GM12865 (cell line): ENCODE data around the gene SUPT20HL1.

Source experiments
- DNase-seq: peaks from one replicate; pipeline ENCODE4 v3.0.0; 2010; ENCODE audit warnings: low read depth
- H3K4me3 ChIP-seq: 2 replicates; pipeline ENCODE4 v1.5.1; 2011; ENCODE audit warnings: mild to moderate bottlenecking, low read depth, low read length, control low read depth
- TF ChIP-seq, protein P1 (sequence below): IDR thresholded peaks from 2 replicates; pipeline ENCODE4 v1.5.1; 2011; ENCODE audit warnings: low read length, control low read depth, low read depth, inconsistent platforms; ENCODE audit not compliant: insufficient read depth; ENCODE audit errors: missing control alignments

SUPT20HL1 gene

GRCh38 chrX:24391389-24391788 is 30.9 kb downstream of the SUPT20HL1 start:
- no peak overlapping the region for H3K4me3 ChIP-seq
- TF ChIP-seq, protein P1, sequence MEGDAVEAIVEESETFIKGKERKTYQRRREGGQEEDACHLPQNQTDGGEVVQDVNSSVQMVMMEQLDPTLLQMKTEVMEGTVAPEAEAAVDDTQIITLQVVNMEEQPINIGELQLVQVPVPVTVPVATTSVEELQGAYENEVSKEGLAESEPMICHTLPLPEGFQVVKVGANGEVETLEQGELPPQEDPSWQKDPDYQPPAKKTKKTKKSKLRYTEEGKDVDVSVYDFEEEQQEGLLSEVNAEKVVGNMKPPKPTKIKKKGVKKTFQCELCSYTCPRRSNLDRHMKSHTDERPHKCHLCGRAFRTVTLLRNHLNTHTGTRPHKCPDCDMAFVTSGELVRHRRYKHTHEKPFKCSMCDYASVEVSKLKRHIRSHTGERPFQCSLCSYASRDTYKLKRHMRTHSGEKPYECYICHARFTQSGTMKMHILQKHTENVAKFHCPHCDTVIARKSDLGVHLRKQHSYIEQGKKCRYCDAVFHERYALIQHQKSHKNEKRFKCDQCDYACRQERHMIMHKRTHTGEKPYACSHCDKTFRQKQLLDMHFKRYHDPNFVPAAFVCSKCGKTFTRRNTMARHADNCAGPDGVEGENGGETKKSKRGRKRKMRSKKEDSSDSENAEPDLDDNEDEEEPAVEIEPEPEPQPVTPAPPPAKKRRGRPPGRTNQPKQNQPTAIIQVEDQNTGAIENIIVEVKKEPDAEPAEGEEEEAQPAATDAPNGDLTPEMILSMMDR: no peak
- no peak for DNase-seq

- TF ChIP-seq, protein P1: no peak
- DNase-seq: no peak
- no peak overlapping the region for H3K4me3 ChIP-seq
Observed at GRCh38 chrX:24391843-24392242, 31.4 kb downstream of the SUPT20HL1 start.

DNA sequence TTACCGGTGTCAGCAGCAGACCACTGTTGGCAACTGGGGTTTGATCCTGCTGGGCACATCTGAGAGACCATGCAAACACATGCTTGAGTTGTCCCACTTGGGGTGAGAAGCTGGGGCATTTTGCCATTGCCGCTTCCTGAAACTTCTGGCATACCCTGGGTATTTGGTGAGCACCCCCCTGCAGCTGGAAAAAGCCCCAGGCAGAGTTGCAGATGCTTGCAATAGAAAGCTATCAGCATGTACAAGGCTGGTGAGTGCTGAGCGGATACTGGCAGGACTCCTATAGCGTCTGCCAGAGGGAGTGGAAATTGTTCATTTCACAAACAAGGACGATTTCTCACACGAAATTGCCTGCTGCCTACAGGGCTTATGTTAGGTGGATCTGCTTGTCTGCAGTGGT is 32.3 kb downstream of the SUPT20HL1 start:
- TF ChIP-seq, protein P1: no peak
- no peak overlapping the region for H3K4me3 ChIP-seq
- no peak for DNase-seq

- H3K4me3 ChIP-seq: no peak overlapping the region
- peak; percentile 69 for DNase-seq
- TF ChIP-seq, protein P1: peak; percentile 70
Observed at GRCh38 chrX:24395775-24396174, 35.3 kb downstream of the SUPT20HL1 start.

GRCh38 chrX:24396236-24396930 is 35.9 kb downstream of the SUPT20HL1 start:
- no peak for DNase-seq
- TF ChIP-seq, protein P1: no peak
- no peak overlapping the region for H3K4me3 ChIP-seq

- DNase-seq: no peak
- TF ChIP-seq, protein P1: no peak
Observed at GRCh38 chrX:24396931-24397279, 36.5 kb downstream of the SUPT20HL1 start.

GRCh38 chrX:24398766-24399165 is 38.3 kb downstream of the SUPT20HL1 start:
- TF ChIP-seq, protein P1: no peak
- no peak for DNase-seq
- H3K4me3 ChIP-seq: no peak overlapping the region

More at GRCh38 chrX:24396931-24397279, 36.5 kb downstream of the SUPT20HL1 start:
- no peak overlapping the region for H3K4me3 ChIP-seq
